DOHH2 (cell line): Measurements from ENCODE around the gene TDRD9.

Experiments used
- H3F3A ChIP-seq: fragments of 200-600 bp; sonication (generic), shearing (Covaris generic); 2 replicates; pipeline ENCODE4 v1.6.0; 2016; ENCODE audit warnings: antibody characterized with exemption, mild to moderate bottlenecking; ENCODE audit not compliant: control insufficient read depth, insufficient read depth
- H3K27ac ChIP-seq: fragments of 200-600 bp; sonication (generic); 2 replicates; pipeline ENCODE4 v1.5.1; 2014; ENCODE audit warnings: low read depth, mild to moderate bottlenecking, low read length, moderate library complexity
- H3K27me3 ChIP-seq: fragments of 200-600 bp; sonication (generic); 2 replicates; pipeline ENCODE4 v1.6.1; 2014; ENCODE audit warnings: mild to moderate bottlenecking, low read length, mixed read lengths; ENCODE audit not compliant: control insufficient read depth
- H3K36me3 ChIP-seq: fragments of 200-600 bp; sonication (generic); 2 replicates; pipeline ENCODE4 v1.6.1; 2014; ENCODE audit warnings: mild to moderate bottlenecking, low read length, moderate library complexity, mixed read lengths; ENCODE audit not compliant: control insufficient read depth
- H3K4me1 ChIP-seq: fragments of 200-600 bp; sonication (generic); 2 replicates; pipeline ENCODE4 v1.6.1; 2014; ENCODE audit warnings: mild to moderate bottlenecking, low read length, mixed read lengths; ENCODE audit not compliant: control insufficient read depth
- H3K4me2 ChIP-seq: fragments of 200-600 bp; sonication (generic); 2 replicates; pipeline ENCODE4 v1.6.0; 2014; ENCODE audit warnings: mild to moderate bottlenecking, low read length, moderate library complexity
- H3K4me3 ChIP-seq: fragments of 200-600 bp; sonication (generic); 2 replicates; pipeline ENCODE4 v1.5.1; 2014; ENCODE audit warnings: mild to moderate bottlenecking, low read length, mixed read lengths
- H3K79me2 ChIP-seq: fragments of 200-600 bp; sonication (generic); 2 replicates; pipeline ENCODE4 v1.6.1; 2014; ENCODE audit warnings: mild to moderate bottlenecking, low read length, mixed read lengths; ENCODE audit not compliant: control insufficient read depth
- H3K9me2 ChIP-seq: fragments of 200-600 bp; sonication (generic); replicated peaks from 2 replicates; pipeline ENCODE4 v1.6.1; 2014; ENCODE audit warnings: mild to moderate bottlenecking, low read length, mixed read lengths; ENCODE audit not compliant: control insufficient read depth
- H3K9me3 ChIP-seq: fragments of 200-600 bp; sonication (generic); 2 replicates; pipeline ENCODE4 v1.6.1; 2014; ENCODE audit warnings: antibody characterized with exemption, low read length, mixed read lengths; ENCODE audit not compliant: control insufficient read depth, insufficient read depth
- H4K20me1 ChIP-seq: fragments of 200-600 bp; sonication (generic); 2 replicates; pipeline ENCODE4 v1.6.0; 2014; ENCODE audit warnings: low read depth, mild to moderate bottlenecking, antibody characterized with exemption, low read length, moderate library complexity; ENCODE audit not compliant: control insufficient read depth, insufficient read depth
- CTCF ChIP-seq: fragments of 200-600 bp; sonication (generic); IDR thresholded peaks from one replicate; pipeline ENCODE4 v1.5.1; 2014; ENCODE audit warnings: antibody characterized with exemption, mild to moderate bottlenecking, low read depth, low read length; ENCODE audit not compliant: poor library complexity, severe bottlenecking
- EZH2phosphoT487 ChIP-seq: fragments of 200-600 bp; sonication (generic); IDR thresholded peaks from 2 replicates; pipeline ENCODE4 v1.6.1; 2017; ENCODE audit warnings: borderline replicate concordance, mild to moderate bottlenecking, antibody characterized with exemption, low read length, moderate library complexity, mixed read lengths

The TDRD9 gene

GRCh38 chr14:103928011-103928890 is at the start of gene TDRD9:
Gene TDRD9 (plus strand): TSS chr14:103928456. CDS start chr14:103928510, 54 bp downstream.
- Histone ChIP-seq H3K27me3 (no peaks in the 10 kb centered on the region), H3K27ac (no peak within 1 kb of the TSS), H3K79me2 (no peaks in the 10 kb centered on the region), H3K36me3 (no peaks in the 10 kb centered on the region), H3F3A (no peaks in the 10 kb centered on the region), H3K9me3 (no peaks in the 10 kb centered on the region), H3K4me1 (peaks cover 7% of the 10 kb centered on the region), H4K20me1 (no peaks in the 10 kb centered on the region), H3K9me2 (no peaks in the 10 kb centered on the region), H3K4me2 (no peak within 1 kb of the TSS), H3K4me3 (no peak within 1 kb of the TSS)
- TF ChIP-seq EZH2phosphoT487 (no peak), CTCF (no peak)

- Histone ChIP-seq H3K4me1 (0 out of 2 replicates have a peak, but pooled peaks cover 6% of the 10 kb centered on the region), H3K4me2 (no peak overlapping the region), H3K27me3 (peaks cover 7% of the 10 kb centered on the region), H3K36me3 (no peaks in the 10 kb centered on the region), H3F3A (no peaks in the 10 kb centered on the region), H4K20me1 (no peaks in the 10 kb centered on the region), H3K79me2 (no peaks in the 10 kb centered on the region), H3K4me3 (no peak overlapping the region), H3K9me3 (no peaks in the 10 kb centered on the region), H3K27ac (no peak overlapping the region), H3K9me2 (no peaks in the 10 kb centered on the region)
- TF ChIP-seq CTCF: no peak
Measured at GRCh38 chr14:103879118-103879569, 49.1 kb upstream of the TDRD9 start.

GRCh38 chr14:103879570-103880347 is 48.5 kb upstream of the TDRD9 start:
- Histone ChIP-seq H3K27ac (no peak overlapping the region), H3K36me3 (no peaks in the 10 kb centered on the region), H3K4me2 (no peak overlapping the region), H3F3A (no peaks in the 10 kb centered on the region), H3K27me3 (peaks cover 7% of the 10 kb centered on the region), H3K9me3 (no peaks in the 10 kb centered on the region), H3K4me1 (0 out of 2 replicates have a peak, but pooled peaks cover 4% of the 10 kb centered on the region), H3K79me2 (no peaks in the 10 kb centered on the region), H3K4me3 (no peak overlapping the region), H4K20me1 (no peaks in the 10 kb centered on the region), H3K9me2 (no peaks in the 10 kb centered on the region)
- TF ChIP-seq EZH2phosphoT487 (no peak), CTCF (no peak)
